GM18507 (cell line): ENCODE measurements around the gene C10orf67.

Experiments used
- DNase-seq: peaks from one replicate; pipeline ENCODE4 v3.0.0; 2011; ENCODE audit warnings: low read depth; ENCODE audit not compliant: insufficient read length; ENCODE audit errors: extremely low spot score
- FAIRE-seq: peaks from 2 replicates; lab custom pipeline; 2011; peaks lifted over from hg19 to GRCh38; lab: Jason Lieb, UNC

C10orf67 gene

DNA sequence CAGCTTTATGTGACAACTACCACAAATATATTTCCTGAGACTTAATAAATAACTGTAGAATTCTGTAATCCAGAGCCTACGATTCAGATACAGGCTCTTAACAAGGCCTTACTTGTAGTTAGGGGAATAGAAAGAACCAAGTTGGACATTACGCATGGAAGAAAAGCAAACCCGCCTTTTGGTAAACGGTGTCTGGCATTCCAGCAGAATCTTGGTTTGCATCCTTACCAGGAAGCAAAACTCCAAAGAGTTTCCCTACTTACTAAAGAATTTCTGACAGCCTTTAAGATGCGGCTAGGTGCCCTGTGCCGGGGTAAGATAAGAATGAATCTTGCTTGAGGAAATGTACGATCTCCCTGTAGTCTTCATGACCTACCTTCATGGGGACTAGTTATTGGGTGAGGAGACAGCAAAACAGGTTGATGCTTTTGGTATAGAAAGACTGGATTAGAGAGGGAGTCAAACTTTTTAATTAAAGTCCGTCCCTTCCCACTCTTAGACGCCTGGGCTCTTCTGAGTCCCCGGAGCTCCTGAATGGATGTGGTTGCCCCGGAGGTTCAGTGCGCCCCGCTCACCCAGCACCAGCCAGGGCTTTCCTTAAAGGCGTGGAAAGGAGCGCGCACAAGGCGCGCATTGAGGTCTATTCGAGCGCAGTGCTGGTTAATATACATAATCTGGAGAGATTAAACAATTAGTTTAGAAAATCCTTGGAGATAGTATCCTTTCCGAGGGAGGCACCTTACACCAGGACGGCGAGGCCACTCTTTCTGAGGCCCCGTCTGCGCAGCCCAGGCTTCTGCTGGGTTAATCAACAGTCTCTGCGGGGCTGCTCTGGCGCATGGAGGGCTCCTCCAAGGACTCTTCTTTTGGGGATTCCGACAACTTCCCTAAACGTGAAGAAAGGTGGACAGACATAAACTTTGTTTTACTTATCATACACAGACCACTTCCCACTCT is 140.9 kb downstream of the C10orf67 start:
- FAIRE-seq = no peak
- DNase-seq = no peak

GRCh38 chr10:23202779-23203178 is 141.8 kb downstream of the C10orf67 start:
- DNase-seq (no peak), FAIRE-seq (no peak)

- no peak for FAIRE-seq
- no peak for DNase-seq
Observed at GRCh38 chr10:23201837-23202236, 142.8 kb downstream of the C10orf67 start.

GRCh38 chr10:23200997-23201652 is 143.5 kb downstream of the C10orf67 start:
- DNase-seq (no peak), FAIRE-seq (no peak)

DNA sequence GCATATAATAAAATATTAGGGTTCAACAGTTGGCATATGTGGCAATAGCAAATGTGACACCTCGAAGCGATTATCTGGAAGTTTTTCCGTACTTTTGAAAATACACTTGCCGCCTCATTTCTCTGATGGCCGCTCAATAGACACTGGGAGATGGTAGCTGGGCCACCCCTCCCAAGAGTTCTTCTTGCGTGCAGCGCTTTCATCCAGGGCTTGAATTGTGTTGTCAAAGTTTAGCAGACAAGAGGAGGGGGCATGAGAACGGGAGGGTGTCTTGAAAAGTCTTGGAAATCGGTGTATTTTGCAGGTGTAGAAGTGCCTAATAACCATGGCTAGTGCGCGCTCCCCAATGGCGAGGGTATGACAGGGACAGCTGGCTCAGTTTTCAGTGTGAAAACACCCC is 144.0 kb downstream of the C10orf67 start:
- DNase-seq (no peak), FAIRE-seq (no peak)

GRCh38 chr10:23199768-23200511 is 144.7 kb downstream of the C10orf67 start:
- DNase-seq = no peak
- FAIRE-seq = no peak

DNA sequence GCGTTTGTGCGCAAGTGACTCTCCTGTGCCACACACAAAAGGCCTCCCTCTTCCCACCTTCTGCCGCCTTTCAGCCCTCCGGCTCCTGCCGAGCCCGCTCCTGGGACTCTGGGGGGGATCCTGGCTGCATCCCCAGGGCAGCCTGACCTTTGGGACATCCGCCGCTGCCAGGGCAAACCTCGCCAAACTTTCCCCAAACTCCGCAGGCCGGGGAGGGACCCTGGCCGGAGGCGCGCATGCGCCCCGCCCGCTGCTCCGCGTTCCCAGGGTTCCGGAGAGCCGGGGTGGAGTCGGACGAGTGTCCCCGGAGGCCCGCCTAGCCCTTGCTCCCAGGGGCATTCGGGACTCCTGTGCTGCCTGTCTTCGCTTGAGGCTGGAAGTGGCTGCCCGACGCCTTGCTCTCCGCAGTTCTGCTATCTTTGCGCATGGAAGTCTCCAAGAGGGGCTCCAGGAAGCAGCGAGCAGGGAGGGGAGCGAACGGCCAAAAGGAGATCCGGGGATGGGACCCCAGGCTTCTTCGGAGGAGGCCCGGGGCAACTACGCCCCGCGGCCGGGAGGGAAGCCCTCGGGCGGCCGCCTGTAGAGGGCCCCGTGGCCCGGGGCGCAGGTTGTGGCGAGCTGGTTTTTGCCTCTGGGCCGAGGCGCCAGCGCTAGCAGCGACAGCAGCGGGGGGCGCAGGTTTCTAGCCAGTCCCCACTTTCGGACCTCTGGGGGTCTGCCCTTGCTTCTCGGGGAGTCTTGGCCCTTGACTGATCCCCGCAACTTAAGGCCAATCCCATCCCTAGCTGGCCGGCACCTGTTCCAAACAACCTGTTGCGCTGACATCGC is 145.4 kb downstream of the C10orf67 start:
- no peak for DNase-seq
- no peak for FAIRE-seq

GRCh38 chr10:23198610-23198939 is 146.0 kb downstream of the C10orf67 start:
- DNase-seq (no peak), FAIRE-seq (no peak)

- DNase-seq = no peak
Observed at GRCh38 chr10:23197416-23197861, 147.2 kb downstream of the C10orf67 start.

GRCh38 chr10:23196915-23197314 is 147.7 kb downstream of the C10orf67 start:
- DNase-seq = no peak
- no peak for FAIRE-seq

More at GRCh38 chr10:23197416-23197861, 147.2 kb downstream of the C10orf67 start:
- no peak for FAIRE-seq

DNA sequence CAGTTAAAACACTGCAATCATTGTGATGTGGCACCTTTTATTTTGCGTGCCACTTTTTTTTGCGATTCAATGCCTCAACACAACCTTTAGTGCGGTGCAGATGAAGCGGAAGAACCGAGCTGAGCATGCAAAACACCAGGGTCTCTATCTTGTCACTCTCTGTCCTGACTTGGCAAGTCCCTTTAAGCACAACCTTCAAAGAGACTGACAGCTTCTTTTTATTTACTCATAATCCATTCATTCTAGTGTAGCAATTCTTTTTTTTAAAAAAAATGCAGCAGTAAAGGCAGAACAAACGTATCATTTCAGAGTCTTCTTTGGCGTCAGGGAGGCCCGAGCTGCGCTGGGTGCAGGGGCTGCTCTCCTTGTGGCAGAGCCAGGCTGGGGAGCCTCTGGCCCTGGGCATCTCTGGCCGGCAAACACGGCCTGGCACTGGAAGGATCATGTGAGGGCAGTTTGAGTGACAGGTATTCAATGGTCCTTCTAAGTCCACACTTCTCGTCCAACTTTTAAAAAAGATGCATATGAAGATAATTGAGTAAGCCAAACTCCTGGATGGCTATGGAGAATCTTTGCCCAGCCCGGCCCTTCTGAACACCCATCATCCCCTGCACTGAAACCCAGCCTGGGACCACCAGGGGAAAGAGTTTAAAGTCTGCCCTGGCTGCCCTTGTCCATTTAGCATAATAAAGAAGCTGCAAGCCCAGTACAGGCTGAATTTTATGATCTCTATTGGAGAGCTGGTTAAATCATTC is 148.6 kb downstream of the C10orf67 start:
- FAIRE-seq (no peak), DNase-seq (no peak)

GRCh38 chr10:23194966-23195845 is 149.4 kb downstream of the C10orf67 start:
- no peak for DNase-seq
- no peak for FAIRE-seq

GRCh38 chr10:23194471-23194965 is 150.1 kb downstream of the C10orf67 start:
- DNase-seq (no peak), FAIRE-seq (no peak)

GRCh38 chr10:23193435-23194074 is 151.0 kb downstream of the C10orf67 start:
- DNase-seq (no peak), FAIRE-seq (no peak)

GRCh38 chr10:23192712-23193434 is 151.7 kb downstream of the C10orf67 start:
- no peak for DNase-seq
- no peak for FAIRE-seq
